ENCODE measurements around the gene SFMBT1. TPM values are rescaled to one million over a fixed set of nuclear protein-coding genes. Genes with fewer than 3 reads are reported as not detected.

Gene SFMBT1
- total RNA-seq, 1 experiment from 2014 or later = 3.0 TPM

DNA sequence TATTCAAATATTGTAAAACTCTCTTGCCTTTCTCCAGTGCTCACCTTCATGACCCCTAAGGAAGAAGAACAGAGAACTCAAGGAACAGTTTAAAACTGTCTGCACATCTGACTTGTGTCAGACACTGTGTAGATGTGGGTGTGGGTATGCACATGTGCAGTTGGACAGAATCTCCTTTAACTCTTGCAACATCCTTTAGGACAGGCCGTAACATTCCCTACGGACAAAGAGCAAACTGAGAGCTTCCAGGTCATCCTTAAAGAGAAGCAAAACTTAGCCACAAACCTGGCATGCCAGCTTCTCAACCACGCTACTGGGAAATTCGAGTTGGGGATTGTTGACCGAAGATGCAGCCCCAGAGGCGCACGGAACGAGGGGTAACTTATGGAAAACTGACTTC lies 4.1 kb upstream of the SFMBT1 start:
- no peak overlapping the region for H3K9ac ChIP-seq (ENCODE audit: low read length)
- no peak overlapping the region for H3K4me2 ChIP-seq (ENCODE audit: low read depth, low read length, poor library complexity, severe bottlenecking)
- no peak for DNase-seq
- no peaks in the 10 kb centered on the region for H3K9me2 ChIP-seq (replicated peaks; ENCODE audit: insufficient read depth, low read length)
- no peaks in the 10 kb centered on the region for H3K27me3 ChIP-seq (ENCODE audit: low read length)
- H3K36me3 ChIP-seq (ENCODE audit: insufficient read depth, low read length) = no peaks in the 10 kb centered on the region
- peaks cover 7% of the 10 kb centered on the region for H3K4me1 ChIP-seq (ENCODE audit: low read length)
- H4K20me1 ChIP-seq (ENCODE audit: insufficient read depth, low read depth, low read length) = no peaks in the 10 kb centered on the region
- no peak overlapping the region for H3K27ac ChIP-seq (ENCODE audit: low read length)
- no peak overlapping the region for H2AFZ ChIP-seq (ENCODE audit: low read length)
- no peak overlapping the region for H3K4me3 ChIP-seq (ENCODE audit: low read length)
- H3K79me2 ChIP-seq (ENCODE audit: low read length) = no peaks in the 10 kb centered on the region
- no peaks in the 10 kb centered on the region for H3K9me3 ChIP-seq (ENCODE audit: low read length)

DNA sequence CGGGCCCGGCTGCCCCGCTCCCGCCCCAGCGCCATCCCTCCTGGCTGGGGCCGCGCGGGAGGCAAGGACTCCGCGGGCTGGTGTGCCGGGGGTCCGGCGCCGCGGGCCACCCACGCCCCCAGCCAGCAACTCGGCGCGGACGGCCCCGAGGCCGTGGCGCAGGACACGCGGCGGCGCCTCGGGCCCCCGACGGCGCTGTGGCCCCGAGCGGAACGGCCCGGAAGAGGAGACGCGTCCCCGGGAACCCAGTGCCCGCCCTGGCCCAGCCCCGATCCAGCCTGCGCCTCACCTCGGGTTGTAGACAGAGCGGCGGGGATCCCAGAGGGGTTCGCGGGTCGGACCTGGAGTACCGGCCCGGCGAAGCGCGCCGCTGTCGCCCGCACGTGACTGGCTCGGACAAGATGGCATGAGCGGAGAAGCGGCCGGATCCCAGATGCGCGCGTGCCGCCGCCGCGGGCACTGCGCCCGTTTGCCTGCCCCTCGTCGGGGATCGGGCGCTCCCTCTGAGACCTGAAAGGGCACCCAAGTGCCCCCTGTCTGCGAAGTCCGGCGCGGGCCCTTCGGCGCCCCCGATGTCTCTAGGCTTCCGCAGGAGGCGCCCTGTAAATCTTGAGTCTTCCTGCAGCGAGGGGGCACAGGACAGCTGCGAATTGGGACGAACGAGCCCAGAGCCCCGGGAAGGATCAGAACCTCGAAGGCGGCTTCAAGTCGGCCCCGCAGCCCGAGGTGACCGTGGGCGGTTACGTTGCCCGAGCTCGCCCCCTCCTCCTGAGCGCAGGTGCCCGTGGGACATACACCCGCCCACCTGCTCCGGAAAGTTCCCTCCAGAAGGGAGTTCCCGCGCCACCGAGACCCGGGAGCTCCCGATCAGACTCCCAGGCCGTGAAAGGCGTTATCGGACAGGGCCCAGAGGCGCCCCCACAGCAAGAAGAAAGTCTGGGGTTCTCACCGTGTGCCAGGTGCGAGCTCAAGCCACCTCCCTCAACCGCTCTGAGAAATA lies 598 bp upstream of the SFMBT1 start:
- Histone ChIP-seq H2AFZ (ENCODE audit: low read length) (peak overlapping the region; percentile 97; the same call in 1 of the 2 replicates), H3K4me3 (ENCODE audit: low read length) (peak overlapping the region; percentile 75; the same call in 1 of the 2 replicates), H3K9ac (ENCODE audit: low read length) (peak overlapping the region; percentile 75)

DNA sequence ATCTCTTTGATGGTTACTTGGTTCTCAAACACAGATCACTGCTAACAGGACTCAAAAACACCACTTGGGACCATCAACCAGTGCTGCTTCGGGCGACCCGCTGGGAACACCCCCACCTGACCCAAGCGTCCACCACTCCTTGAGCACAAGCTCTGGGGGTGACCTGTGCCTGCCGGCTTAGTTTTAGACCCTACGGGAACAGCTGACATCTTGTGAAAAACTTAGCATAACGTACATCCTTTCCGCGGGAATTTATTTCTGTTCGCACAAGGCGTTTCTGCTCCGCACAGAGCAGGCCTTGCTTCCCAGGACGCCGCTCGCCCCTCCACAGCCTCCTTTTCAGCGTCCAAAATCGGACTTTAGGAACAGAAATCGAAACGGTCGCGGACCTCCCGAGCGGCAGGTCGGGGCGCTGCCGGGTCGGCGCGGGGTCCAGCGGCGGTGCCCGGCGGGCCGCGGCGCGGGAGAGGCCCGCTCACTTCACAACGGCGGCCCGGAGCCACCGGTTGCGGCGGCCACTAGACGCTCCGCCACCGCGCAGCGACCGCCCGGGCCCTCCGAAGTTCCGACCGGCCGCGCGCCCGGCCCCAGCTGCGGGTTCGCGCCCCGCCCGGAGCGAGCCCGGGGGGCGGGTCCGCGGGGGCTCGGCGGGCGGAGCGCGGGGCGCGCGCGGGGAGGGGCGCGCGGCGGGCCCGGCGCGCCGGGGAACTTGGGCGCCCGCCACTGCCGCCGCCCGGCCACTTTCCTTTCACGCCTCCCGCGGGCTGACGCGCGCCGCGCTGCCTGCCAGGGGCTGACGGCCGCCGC lies 959 bp downstream of the SFMBT1 start:
- Histone ChIP-seq H3K4me1 (ENCODE audit: low read length) (peaks cover 19% of the 10 kb centered on the region), H3K4me3 (ENCODE audit: low read length) (peak overlapping the region; percentile 68), H3K9me3 (ENCODE audit: low read length) (no peaks in the 10 kb centered on the region), H3K27ac (ENCODE audit: low read length) (no peak overlapping the region), H3K79me2 (ENCODE audit: low read length) (no peaks in the 10 kb centered on the region), H3K9me2 (replicated peaks; ENCODE audit: insufficient read depth, low read length) (no peaks in the 10 kb centered on the region), H2AFZ (ENCODE audit: low read length) (peak overlapping the region; percentile 88; the same call in 1 of the 2 replicates), H3K27me3 (ENCODE audit: low read length) (peaks cover 3% of the 10 kb centered on the region; the same call in 1 of the 2 replicates), H3K9ac (ENCODE audit: low read length) (peak overlapping the region; percentile 60), H4K20me1 (ENCODE audit: insufficient read depth, low read depth, low read length) (peaks cover 7% of the 10 kb centered on the region; the same call in 1 of the 2 replicates), H3K4me2 (ENCODE audit: low read depth, low read length, poor library complexity, severe bottlenecking) (peak overlapping the region; percentile 75), H3K36me3 (ENCODE audit: insufficient read depth, low read length) (no peaks in the 10 kb centered on the region)
- peak; percentile 72 for DNase-seq

More for the DNA sequence above, 598 bp upstream of the SFMBT1 start:
- H3K36me3 ChIP-seq (ENCODE audit: insufficient read depth, low read length) = no peaks in the 10 kb centered on the region
- H4K20me1 ChIP-seq (ENCODE audit: insufficient read depth, low read depth, low read length) = peaks cover 7% of the 10 kb centered on the region; the same call in 1 of the 2 replicates
- H3K79me2 ChIP-seq (ENCODE audit: low read length) = no peaks in the 10 kb centered on the region
- no peaks in the 10 kb centered on the region for H3K9me2 ChIP-seq (replicated peaks; ENCODE audit: insufficient read depth, low read length)
- no peaks in the 10 kb centered on the region for H3K9me3 ChIP-seq (ENCODE audit: low read length)
- no peak overlapping the region for H3K27ac ChIP-seq (ENCODE audit: low read length)
- H3K27me3 ChIP-seq (ENCODE audit: low read length) = peaks cover 3% of the 10 kb centered on the region; the same call in 1 of the 2 replicates
- peaks cover 19% of the 10 kb centered on the region for H3K4me1 ChIP-seq (ENCODE audit: low read length)
- H3K4me2 ChIP-seq (ENCODE audit: low read depth, low read length, poor library complexity, severe bottlenecking) = peak overlapping the region; percentile 85
- peak; percentile 74 for DNase-seq

DNA sequence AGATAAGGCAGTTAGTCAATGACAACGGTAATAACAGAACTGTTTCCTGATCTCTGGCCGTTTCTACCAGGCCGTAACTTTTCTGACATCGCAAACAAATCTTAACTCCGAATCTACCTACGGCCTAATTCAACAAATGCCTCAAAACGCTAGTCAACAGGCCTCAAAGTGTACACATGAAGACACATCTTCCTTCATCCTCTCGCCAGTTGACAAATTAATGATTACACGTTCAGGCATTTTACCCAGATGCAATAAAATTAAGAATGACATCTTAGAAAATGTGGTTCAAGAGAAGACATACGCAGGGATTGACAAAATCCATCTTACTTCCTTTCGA lies 1.5 kb downstream of the SFMBT1 start:
- H3K36me3 ChIP-seq (ENCODE audit: insufficient read depth, low read length) = no peaks in the 10 kb centered on the region
- no peak overlapping the region; the same call in 1 of the 2 replicates for H3K9ac ChIP-seq (ENCODE audit: low read length)

DNA sequence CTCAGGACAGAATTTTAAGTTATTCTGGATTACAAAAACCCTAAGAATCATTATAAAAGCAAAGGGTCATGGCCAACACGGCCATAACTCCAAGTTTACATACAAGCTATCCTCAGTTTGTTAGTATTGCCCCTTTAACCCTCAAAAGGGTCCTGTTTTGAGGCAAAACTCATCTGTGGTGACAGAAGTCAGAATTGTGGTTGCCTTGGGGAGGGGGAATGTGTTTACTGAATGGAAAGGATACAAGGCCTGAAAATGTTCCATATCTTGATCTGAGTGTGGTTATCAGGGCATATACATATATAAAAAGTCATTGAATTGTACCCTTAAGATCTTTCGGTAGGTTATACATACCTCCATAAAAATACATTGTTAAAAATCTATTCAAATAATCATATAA lies 2.1 kb downstream of the SFMBT1 start:
- Histone ChIP-seq H3K27ac (ENCODE audit: low read length) (no peak overlapping the region), H2AFZ (ENCODE audit: low read length) (no peak overlapping the region), H3K4me2 (ENCODE audit: low read depth, low read length, poor library complexity, severe bottlenecking) (no peak overlapping the region), H3K4me3 (ENCODE audit: low read length) (no peak overlapping the region), H3K9me2 (replicated peaks; ENCODE audit: insufficient read depth, low read length) (no peaks in the 10 kb centered on the region), H4K20me1 (ENCODE audit: insufficient read depth, low read depth, low read length) (peaks cover 7% of the 10 kb centered on the region; the same call in 1 of the 2 replicates), H3K27me3 (ENCODE audit: low read length) (peaks cover 3% of the 10 kb centered on the region; the same call in 1 of the 2 replicates), H3K4me1 (ENCODE audit: low read length) (peaks cover 19% of the 10 kb centered on the region), H3K36me3 (ENCODE audit: insufficient read depth, low read length) (no peaks in the 10 kb centered on the region), H3K9ac (ENCODE audit: low read length) (no peak overlapping the region), H3K9me3 (ENCODE audit: low read length) (no peaks in the 10 kb centered on the region), H3K79me2 (ENCODE audit: low read length) (no peaks in the 10 kb centered on the region)
- DNase-seq = no peak

More for the DNA sequence above, 1.5 kb downstream of the SFMBT1 start:
- H4K20me1 ChIP-seq (ENCODE audit: insufficient read depth, low read depth, low read length) = peaks cover 7% of the 10 kb centered on the region; the same call in 1 of the 2 replicates
- H3K4me3 ChIP-seq (ENCODE audit: low read length) = peak overlapping the region; percentile 68; the same call in 1 of the 2 replicates
- no peak for DNase-seq
- H3K79me2 ChIP-seq (ENCODE audit: low read length) = no peaks in the 10 kb centered on the region
- H3K4me1 ChIP-seq (ENCODE audit: low read length) = peaks cover 19% of the 10 kb centered on the region
- no peaks in the 10 kb centered on the region for H3K9me3 ChIP-seq (ENCODE audit: low read length)
- no peaks in the 10 kb centered on the region for H3K9me2 ChIP-seq (replicated peaks; ENCODE audit: insufficient read depth, low read length)
- H2AFZ ChIP-seq (ENCODE audit: low read length) = no peak overlapping the region
- H3K27ac ChIP-seq (ENCODE audit: low read length) = no peak overlapping the region
- peak overlapping the region; percentile 75 for H3K4me2 ChIP-seq (ENCODE audit: low read depth, low read length, poor library complexity, severe bottlenecking)
- H3K27me3 ChIP-seq (ENCODE audit: low read length) = peaks cover 3% of the 10 kb centered on the region; the same call in 1 of the 2 replicates

DNA sequence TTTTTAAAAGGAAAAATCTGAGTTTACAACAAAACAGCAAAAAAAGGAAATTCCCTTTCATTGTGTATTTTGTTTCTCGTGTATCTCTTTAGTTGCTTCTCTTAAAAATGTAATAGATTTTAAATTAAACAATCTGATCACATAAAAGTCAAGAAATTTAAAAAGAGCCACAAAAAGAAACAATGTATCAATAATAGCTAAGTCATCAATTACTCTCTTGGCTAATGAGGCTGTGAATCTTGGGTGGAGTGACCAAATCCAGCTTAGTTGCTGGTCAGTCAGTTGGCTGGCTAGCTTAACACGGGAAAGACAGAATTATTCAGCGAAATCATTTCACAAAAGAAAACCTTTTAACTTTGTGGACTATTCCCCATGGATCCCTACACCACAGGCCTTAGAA lies 3.2 kb downstream of the SFMBT1 start:
- Histone ChIP-seq H3K79me2 (ENCODE audit: low read length) (no peaks in the 10 kb centered on the region), H3K9ac (ENCODE audit: low read length) (no peak overlapping the region), H3K4me1 (ENCODE audit: low read length) (peaks cover 19% of the 10 kb centered on the region), H2AFZ (ENCODE audit: low read length) (no peak overlapping the region), H3K4me3 (ENCODE audit: low read length) (no peak overlapping the region), H3K27me3 (ENCODE audit: low read length) (peaks cover 3% of the 10 kb centered on the region; the same call in 1 of the 2 replicates), H3K27ac (ENCODE audit: low read length) (no peak overlapping the region), H3K36me3 (ENCODE audit: insufficient read depth, low read length) (no peaks in the 10 kb centered on the region), H3K9me3 (ENCODE audit: low read length) (no peaks in the 10 kb centered on the region), H3K9me2 (replicated peaks; ENCODE audit: insufficient read depth, low read length) (no peaks in the 10 kb centered on the region), H3K4me2 (ENCODE audit: low read depth, low read length, poor library complexity, severe bottlenecking) (no peak overlapping the region), H4K20me1 (ENCODE audit: insufficient read depth, low read depth, low read length) (peaks cover 7% of the 10 kb centered on the region; the same call in 1 of the 2 replicates)
- DNase-seq = no peak

DNA sequence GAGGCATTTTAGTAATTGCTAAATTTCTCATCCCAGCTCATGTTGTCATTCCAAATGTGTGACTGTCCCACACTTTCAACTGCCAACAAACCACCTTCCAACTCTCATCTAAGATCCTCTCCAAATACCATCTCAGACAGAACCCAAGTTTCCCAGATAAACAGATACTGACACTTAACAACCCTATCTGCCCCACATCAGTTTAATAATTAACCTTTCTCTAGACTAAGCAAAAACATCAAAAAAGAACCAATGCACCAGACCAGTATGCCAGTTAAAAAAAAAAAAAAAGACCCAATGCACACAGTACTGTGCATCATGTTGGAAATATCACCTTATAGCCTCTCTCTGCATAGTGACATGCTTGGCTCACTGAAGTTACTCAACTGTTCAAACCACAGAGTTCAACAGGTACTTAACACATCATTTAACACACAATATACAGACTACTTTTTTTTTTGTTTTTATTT lies 5.5 kb downstream of the SFMBT1 start:
- H3K79me2 ChIP-seq (ENCODE audit: low read length) = no peaks in the 10 kb centered on the region
- H3K9ac ChIP-seq (ENCODE audit: low read length) = no peak overlapping the region
- peaks cover 7% of the 10 kb centered on the region; the same call in 1 of the 2 replicates for H4K20me1 ChIP-seq (ENCODE audit: insufficient read depth, low read depth, low read length)
- no peaks in the 10 kb centered on the region for H3K36me3 ChIP-seq (ENCODE audit: insufficient read depth, low read length)
- no peaks in the 10 kb centered on the region for H3K9me3 ChIP-seq (ENCODE audit: low read length)
- H3K27ac ChIP-seq (ENCODE audit: low read length) = no peak overlapping the region
- no peak overlapping the region for H2AFZ ChIP-seq (ENCODE audit: low read length)
- H3K4me1 ChIP-seq (ENCODE audit: low read length) = peaks cover 11% of the 10 kb centered on the region
- no peak overlapping the region for H3K4me2 ChIP-seq (ENCODE audit: low read depth, low read length, poor library complexity, severe bottlenecking)
- no peak for DNase-seq
- no peak overlapping the region for H3K4me3 ChIP-seq (ENCODE audit: low read length)
- no peaks in the 10 kb centered on the region for H3K9me2 ChIP-seq (replicated peaks; ENCODE audit: insufficient read depth, low read length)
- peaks cover 3% of the 10 kb centered on the region; the same call in 1 of the 2 replicates for H3K27me3 ChIP-seq (ENCODE audit: low read length)
